Ectodermal cell (in vitro differentiated cells): Measurements from ENCODE around the gene PALD1.
"Not testable (repeated sequence)": the region's sequence is repeated elsewhere in the genome, so short reads cannot be mapped to it uniquely, and the experiment has no call there.

Source experiments
- H3K27ac ChIP-seq: 2 replicates; pipeline ENCODE4 v1.7.0; 2013; ENCODE audit warnings: mild to moderate bottlenecking, low read depth, low read length; ENCODE audit not compliant: insufficient read depth, poor library complexity, severe bottlenecking
- H3K27me3 ChIP-seq: 2 replicates; pipeline ENCODE4 v1.7.0; 2013; ENCODE audit warnings: mild to moderate bottlenecking, low read length; ENCODE audit not compliant: insufficient read depth, control insufficient read depth, poor library complexity, severe bottlenecking
- H3K36me3 ChIP-seq: one replicate; pipeline ENCODE4 v1.7.0; 2013; ENCODE audit warnings: low read length; ENCODE audit not compliant: control insufficient read depth, insufficient read depth
- H3K4me1 ChIP-seq: one replicate; pipeline ENCODE4 v1.7.0; 2013; ENCODE audit warnings: low read length; ENCODE audit not compliant: control insufficient read depth, insufficient read depth
- H3K4me3 ChIP-seq: 2 replicates; pipeline ENCODE4 v1.7.0; 2013; ENCODE audit warnings: low read depth, low read length, control low read depth; ENCODE audit not compliant: insufficient read depth
- H3K9me3 ChIP-seq: 2 replicates; pipeline ENCODE4 v1.7.0; 2013; ENCODE audit warnings: mild to moderate bottlenecking, low read length, moderate library complexity; ENCODE audit not compliant: control insufficient read depth
- WGBS, 2 experiments: methylation state at CpG; one replicate each; pipeline ENCODE4 v1.1.7; 2013; ENCODE audit warnings: missing lambda C conversion rate in 2 of 2; 5-methylcytosine and 5-hydroxymethylcytosine counted together

Gene PALD1

GRCh38 chr10:70579234-70580002, 100.9 kb downstream of the PALD1 start:
- Histone ChIP-seq H3K27me3 (no peaks in the 10 kb centered on the region), H3K4me3 (no peak overlapping the region)
- 86 to 88% methylated on average over 3 of the region's 3 CpGs for WGBS, 2 experiments

GRCh38 chr10:70581176-70581575, 102.6 kb downstream of the PALD1 start:
- H3K27me3 ChIP-seq, H3K27ac ChIP-seq, H3K9me3 ChIP-seq, H3K4me3 ChIP-seq, H3K36me3 ChIP-seq: not testable (repeated sequence)
- WGBS, 2 experiments: 98% methylated on average over 4 to 5 of the region's 5 CpGs
- H3K4me1 ChIP-seq: peaks cover 23% of the 10 kb centered on the region

More at GRCh38 chr10:70579234-70580002, 100.9 kb downstream of the PALD1 start:
- Histone ChIP-seq H3K27ac (no peak overlapping the region), H3K4me1 (peaks cover 13% of the 10 kb centered on the region), H3K36me3 (no peaks in the 10 kb centered on the region), H3K9me3 (no peaks in the 10 kb centered on the region)

DNA sequence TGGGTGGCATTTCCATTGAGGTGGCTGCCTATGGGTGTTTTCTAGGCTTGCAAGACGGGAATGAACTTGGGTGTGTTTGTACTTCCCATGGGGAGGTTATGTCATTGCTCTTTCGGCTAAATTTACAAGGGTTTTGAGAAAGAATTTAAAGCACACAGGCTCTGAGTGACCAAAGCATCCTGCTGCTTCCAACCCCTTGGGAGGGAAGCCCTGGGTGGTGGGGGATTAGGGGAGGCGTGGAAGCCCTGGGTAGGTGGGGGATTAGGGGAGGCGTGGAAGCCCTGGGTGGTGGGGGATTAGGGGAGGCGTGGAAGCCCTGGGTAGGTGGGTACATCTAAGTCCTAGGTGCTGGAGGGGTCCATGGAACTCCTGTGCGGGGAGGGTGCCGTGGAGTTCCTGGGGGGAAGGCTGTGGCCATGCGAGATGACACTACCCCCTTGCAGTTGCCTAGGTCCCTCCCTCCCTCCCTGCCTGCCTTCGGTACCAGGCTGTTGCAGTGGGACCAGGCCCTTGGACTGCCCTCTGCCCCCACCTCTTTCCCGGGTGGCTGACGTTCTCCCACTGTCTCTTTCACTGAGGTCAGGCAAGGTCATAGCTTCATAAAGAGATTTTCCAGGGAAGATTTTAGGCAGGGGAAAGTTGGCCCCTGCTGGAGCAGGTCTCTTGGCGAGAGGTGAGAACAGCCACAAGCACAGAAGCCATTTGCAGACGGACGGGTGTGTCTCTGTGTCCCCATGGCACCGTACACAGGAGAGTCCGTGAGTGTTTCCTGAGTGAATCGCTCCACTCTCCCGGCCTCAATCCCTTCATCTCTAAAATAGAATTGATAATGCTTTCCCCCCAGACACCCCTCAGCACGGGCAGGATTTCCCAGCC, 104.5 kb downstream of the PALD1 start:
- Histone ChIP-seq H3K36me3 (no peaks in the 10 kb centered on the region), H3K9me3 (no peaks in the 10 kb centered on the region), H3K27me3 (no peaks in the 10 kb centered on the region), H3K4me1 (peaks cover 23% of the 10 kb centered on the region), H3K4me3 (no peak overlapping the region), H3K27ac (no peak overlapping the region)
- 84 to 87% methylated on average over 18 of the region's 19 CpGs for WGBS, 2 experiments

DNA sequence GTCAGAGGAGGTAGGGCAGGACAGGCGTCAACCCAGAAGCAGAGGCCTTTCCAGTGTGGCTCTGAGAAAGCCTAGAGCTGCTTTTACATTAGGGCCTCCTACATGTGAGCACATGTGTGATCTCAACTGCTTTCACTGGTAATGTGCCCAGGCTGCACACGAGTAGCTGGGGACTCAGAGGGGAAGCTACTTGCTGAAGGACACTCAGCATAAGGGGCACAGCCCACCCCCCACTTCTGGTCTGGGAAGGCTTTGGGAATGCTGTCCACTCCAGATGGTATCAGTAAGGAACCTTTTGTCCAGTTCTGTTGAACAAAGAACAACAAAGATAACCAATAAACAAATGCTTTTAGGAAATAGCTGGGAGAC, 105.1 kb downstream of the PALD1 start:
- WGBS, 2 experiments: 86 to 89% methylated on average over 2 of the region's 2 CpGs
- H3K4me3 ChIP-seq: no peak overlapping the region

GRCh38 chr10:70584366-70584765, 105.8 kb downstream of the PALD1 start:
- H3K9me3 ChIP-seq: no peaks in the 10 kb centered on the region
- no peak overlapping the region for H3K4me3 ChIP-seq
- H3K36me3 ChIP-seq: no peaks in the 10 kb centered on the region
- 79 to 86% methylated on average over 11 of the region's 11 CpGs for WGBS, 2 experiments
- no peak overlapping the region for H3K27ac ChIP-seq
- no peaks in the 10 kb centered on the region for H3K27me3 ChIP-seq
- H3K4me1 ChIP-seq: peaks cover 23% of the 10 kb centered on the region

More for the DNA sequence above, 105.1 kb downstream of the PALD1 start:
- H3K27ac ChIP-seq: no peak overlapping the region
- no peaks in the 10 kb centered on the region for H3K9me3 ChIP-seq
- peaks cover 23% of the 10 kb centered on the region for H3K4me1 ChIP-seq
- no peaks in the 10 kb centered on the region for H3K36me3 ChIP-seq
- no peaks in the 10 kb centered on the region for H3K27me3 ChIP-seq

- H3K4me3 ChIP-seq: no peak overlapping the region
- no peaks in the 10 kb centered on the region for H3K36me3 ChIP-seq
- no peaks in the 10 kb centered on the region for H3K27me3 ChIP-seq
- peaks cover 23% of the 10 kb centered on the region for H3K4me1 ChIP-seq
- no peaks in the 10 kb centered on the region for H3K9me3 ChIP-seq
- no peak overlapping the region for H3K27ac ChIP-seq
- WGBS, 2 experiments: 28 to 31% methylated on average over 7 of the region's 7 CpGs
These were observed 106.5 kb downstream of the PALD1 start for GRCh38 chr10:70584909-70585544.

DNA sequence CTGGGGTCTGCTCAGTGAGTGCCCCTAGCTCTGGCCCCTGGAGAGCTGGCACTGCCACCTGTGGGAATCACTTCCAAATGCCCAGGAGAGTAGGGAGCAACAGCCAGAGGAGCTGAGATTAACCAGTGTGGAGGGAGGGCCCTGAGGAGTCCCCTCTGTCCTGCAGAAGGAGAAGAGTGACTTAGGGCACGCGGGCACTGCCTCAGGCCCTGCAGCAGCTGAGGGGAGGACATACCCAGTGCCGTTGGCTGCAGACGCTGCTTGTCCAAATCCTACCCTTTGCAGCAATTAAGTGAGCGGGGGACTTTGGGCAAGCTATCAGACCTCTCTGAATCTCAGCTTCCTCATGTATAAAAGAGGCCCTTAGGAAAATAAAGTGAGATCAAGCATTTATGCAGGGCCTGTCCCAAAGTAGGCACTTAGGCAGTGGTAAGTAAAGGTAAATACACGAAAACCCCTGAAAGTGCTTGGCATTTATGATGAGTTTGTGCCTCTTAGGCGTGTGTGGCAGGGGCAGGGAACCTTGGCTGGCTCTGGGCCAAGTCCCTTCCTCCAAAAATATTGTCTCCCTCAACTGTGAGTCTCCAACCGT, 107.1 kb downstream of the PALD1 start:
- no peaks in the 10 kb centered on the region for H3K9me3 ChIP-seq
- H3K27ac ChIP-seq: no peak overlapping the region
- H3K36me3 ChIP-seq: no peaks in the 10 kb centered on the region
- no peak overlapping the region for H3K4me3 ChIP-seq
- 85% methylated on average over 8 of the region's 8 CpGs for whole genome bisulfite sequencing, 2 experiments
- H3K27me3 ChIP-seq: no peaks in the 10 kb centered on the region
- H3K4me1 ChIP-seq: peaks cover 23% of the 10 kb centered on the region

DNA sequence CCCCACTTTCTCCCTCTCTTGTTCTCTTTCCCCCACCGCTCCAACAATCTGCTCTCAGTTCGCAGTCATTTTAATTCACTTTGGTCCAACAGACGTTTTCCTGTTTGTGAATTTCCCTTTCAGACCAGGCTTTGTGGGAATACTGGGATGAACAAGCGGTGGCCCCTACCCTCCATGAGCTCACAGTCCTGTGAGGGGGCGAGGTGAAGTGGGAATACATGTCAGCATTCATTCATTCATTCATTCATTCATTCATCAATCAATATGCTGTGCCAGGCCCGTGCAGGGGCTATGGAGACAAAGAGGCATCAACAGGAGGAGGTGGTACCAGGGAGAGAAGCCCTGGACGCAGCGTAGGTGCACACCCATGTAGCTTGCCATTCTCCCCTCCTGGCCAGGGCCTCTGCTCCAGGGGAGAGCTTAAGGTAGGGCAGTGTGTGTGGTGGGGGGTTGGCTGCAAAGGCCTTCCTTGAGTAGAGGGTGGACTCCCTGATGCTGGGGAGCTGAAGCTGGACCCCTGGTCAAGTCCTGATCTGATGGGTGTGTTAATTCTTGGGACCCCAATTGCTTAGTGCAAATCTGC, 107.9 kb downstream of the PALD1 start:
- H3K4me3 ChIP-seq: no peak overlapping the region
- no peak overlapping the region for H3K27ac ChIP-seq
- no peaks in the 10 kb centered on the region for H3K9me3 ChIP-seq
- H3K27me3 ChIP-seq: no peaks in the 10 kb centered on the region
- H3K36me3 ChIP-seq: no peaks in the 10 kb centered on the region
- 85 to 90% methylated on average over 8 of the region's 8 CpGs for WGBS, 2 experiments
- peaks cover 23% of the 10 kb centered on the region for H3K4me1 ChIP-seq

GRCh38 chr10:70587045-70587658, 108.6 kb downstream of the PALD1 start:
- H3K36me3 ChIP-seq: no peaks in the 10 kb centered on the region
- H3K4me1 ChIP-seq: peaks cover 23% of the 10 kb centered on the region
- H3K27me3 ChIP-seq: no peaks in the 10 kb centered on the region
- no peaks in the 10 kb centered on the region for H3K9me3 ChIP-seq
- H3K27ac ChIP-seq: no peak overlapping the region
- 90 to 92% methylated on average over 8 of the region's 8 CpGs for WGBS, 2 experiments
- H3K4me3 ChIP-seq: no peak overlapping the region
